Measurements from ENCODE around the gene DRC3.

DNA sequence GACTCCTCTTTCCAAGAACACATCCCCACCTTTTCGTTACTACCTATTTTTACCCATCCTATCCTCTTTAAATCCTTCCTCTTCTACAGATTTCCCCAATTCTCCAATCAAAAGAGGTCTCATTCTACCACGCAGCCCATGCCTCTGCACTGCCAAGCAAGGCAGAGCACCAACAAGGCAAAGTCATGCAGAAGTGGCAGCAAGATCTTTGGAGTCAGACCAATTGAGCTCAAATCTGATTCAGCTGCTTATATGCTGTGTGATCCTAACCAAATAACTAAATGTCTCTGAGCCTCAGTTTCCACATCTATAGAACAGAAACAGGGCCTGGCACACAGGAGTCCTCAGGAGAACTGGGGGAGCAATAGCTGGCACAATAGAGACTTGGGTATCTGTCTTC, 41.5 kb upstream of the DRC3 start:
- TF ChIP-seq, protein P1, sequence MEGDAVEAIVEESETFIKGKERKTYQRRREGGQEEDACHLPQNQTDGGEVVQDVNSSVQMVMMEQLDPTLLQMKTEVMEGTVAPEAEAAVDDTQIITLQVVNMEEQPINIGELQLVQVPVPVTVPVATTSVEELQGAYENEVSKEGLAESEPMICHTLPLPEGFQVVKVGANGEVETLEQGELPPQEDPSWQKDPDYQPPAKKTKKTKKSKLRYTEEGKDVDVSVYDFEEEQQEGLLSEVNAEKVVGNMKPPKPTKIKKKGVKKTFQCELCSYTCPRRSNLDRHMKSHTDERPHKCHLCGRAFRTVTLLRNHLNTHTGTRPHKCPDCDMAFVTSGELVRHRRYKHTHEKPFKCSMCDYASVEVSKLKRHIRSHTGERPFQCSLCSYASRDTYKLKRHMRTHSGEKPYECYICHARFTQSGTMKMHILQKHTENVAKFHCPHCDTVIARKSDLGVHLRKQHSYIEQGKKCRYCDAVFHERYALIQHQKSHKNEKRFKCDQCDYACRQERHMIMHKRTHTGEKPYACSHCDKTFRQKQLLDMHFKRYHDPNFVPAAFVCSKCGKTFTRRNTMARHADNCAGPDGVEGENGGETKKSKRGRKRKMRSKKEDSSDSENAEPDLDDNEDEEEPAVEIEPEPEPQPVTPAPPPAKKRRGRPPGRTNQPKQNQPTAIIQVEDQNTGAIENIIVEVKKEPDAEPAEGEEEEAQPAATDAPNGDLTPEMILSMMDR (IDR thresholded peaks at IDR 0.05; ENCODE audit: poor library complexity, severe bottlenecking): no peak
- TF ChIP-seq, protein P2, sequence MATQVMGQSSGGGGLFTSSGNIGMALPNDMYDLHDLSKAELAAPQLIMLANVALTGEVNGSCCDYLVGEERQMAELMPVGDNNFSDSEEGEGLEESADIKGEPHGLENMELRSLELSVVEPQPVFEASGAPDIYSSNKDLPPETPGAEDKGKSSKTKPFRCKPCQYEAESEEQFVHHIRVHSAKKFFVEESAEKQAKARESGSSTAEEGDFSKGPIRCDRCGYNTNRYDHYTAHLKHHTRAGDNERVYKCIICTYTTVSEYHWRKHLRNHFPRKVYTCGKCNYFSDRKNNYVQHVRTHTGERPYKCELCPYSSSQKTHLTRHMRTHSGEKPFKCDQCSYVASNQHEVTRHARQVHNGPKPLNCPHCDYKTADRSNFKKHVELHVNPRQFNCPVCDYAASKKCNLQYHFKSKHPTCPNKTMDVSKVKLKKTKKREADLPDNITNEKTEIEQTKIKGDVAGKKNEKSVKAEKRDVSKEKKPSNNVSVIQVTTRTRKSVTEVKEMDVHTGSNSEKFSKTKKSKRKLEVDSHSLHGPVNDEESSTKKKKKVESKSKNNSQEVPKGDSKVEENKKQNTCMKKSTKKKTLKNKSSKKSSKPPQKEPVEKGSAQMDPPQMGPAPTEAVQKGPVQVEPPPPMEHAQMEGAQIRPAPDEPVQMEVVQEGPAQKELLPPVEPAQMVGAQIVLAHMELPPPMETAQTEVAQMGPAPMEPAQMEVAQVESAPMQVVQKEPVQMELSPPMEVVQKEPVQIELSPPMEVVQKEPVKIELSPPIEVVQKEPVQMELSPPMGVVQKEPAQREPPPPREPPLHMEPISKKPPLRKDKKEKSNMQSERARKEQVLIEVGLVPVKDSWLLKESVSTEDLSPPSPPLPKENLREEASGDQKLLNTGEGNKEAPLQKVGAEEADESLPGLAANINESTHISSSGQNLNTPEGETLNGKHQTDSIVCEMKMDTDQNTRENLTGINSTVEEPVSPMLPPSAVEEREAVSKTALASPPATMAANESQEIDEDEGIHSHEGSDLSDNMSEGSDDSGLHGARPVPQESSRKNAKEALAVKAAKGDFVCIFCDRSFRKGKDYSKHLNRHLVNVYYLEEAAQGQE (IDR thresholded peaks at IDR 0.05; ENCODE audit: borderline replicate concordance): no peak
- TF ChIP-seq EZH2 (IDR thresholded peaks at IDR 0.05; ENCODE audit: borderline replicate concordance, insufficient read depth, low read length, poor library complexity, severe bottlenecking): no peak

Measured in neural cell (in vitro differentiated cells).